HepG2 (cell line): ENCODE data around the gene ZCCHC8. TPM values are rescaled to one million over a fixed set of nuclear protein-coding genes. Genes with fewer than 3 reads are reported as not detected.

Experiments
- ATAC-seq: fragments of 200-7000 bp; cut with Tn5 transposase; 3 replicates; pipeline ENCODE4 v1.9.1; 2020; ENCODE audit warnings: mild to moderate bottlenecking, moderate library complexity
- BruUV-seq: library from RNA; stranded (reverse); fragments of 400-500 nt; replicated peaks from 2 replicates; lab custom pipeline; 2021; lab: Mats Ljungman, UMichigan
- CTCF ChIA-PET: fragments of 300-600 bp; formaldehyde crosslinking; extraction: SDS; loops from one replicate; lab custom pipeline; 2021; ENCODE audit warnings: low total read pairs, inconsistent platforms, low intra/inter-chr PET ratio; lab: Yijun Ruan, JAX
- POLR2A ChIA-PET: fragments of 350-600 bp; sonication (Branson Sonifier 250); formaldehyde crosslinking; loops from one replicate; lab custom pipeline; 2020; ENCODE audit warnings: antibody characterized with exemption, inconsistent platforms; lab: Yijun Ruan, JAX
- DNase-seq: peaks from one replicate; pipeline ENCODE4 v3.0.0-alpha.2; 2015; ENCODE audit warnings: low spot score
- FAIRE-seq: peaks from 3 replicates; lab custom pipeline; 2011; peaks lifted over from hg19 to GRCh38; lab: Jason Lieb, UNC
- H2AFZ ChIP-seq: one replicate; pipeline ENCODE4 v1.6.1; 2011; ENCODE audit warnings: low read length, inconsistent platforms
- H3K27ac ChIP-seq: fragments of 300-600 bp; 3 replicates; pipeline ENCODE4 v1.8.0; 2011; ENCODE audit warnings: mixed run types, mild to moderate bottlenecking, mixed read lengths, low read length, inconsistent platforms; ENCODE audit not compliant: insufficient read depth; ENCODE audit errors: extremely low read length
- H3K27me3 ChIP-seq, 2 experiments: fragments of 200-600 bp in 1 of 2; 2 replicates in 1 of 2; 3 replicates in 1 of 2; pipeline versions ENCODE4 v1.6.0 to v1.8.0; 2011; ENCODE audit warnings: low read length in 2 of 2, mild to moderate bottlenecking in 2 of 2, moderate library complexity in 2 of 2, inconsistent platforms in 1 of 2; ENCODE audit not compliant: insufficient read depth in 2 of 2, control insufficient read depth in 1 of 2
- H3K36me3 ChIP-seq, 2 experiments: fragments of 200-600 bp in 1 of 2; replicated peaks in 1 of 2; 2 replicates in 1 of 2; 3 replicates in 1 of 2; pipeline versions ENCODE4 v1.5.1 to v1.8.0; 2011; ENCODE audit warnings: low read length in 2 of 2, inconsistent platforms in 1 of 2; ENCODE audit not compliant: insufficient read depth in 2 of 2, control insufficient read depth in 1 of 2
- H3K4me1 ChIP-seq: 2 replicates; pipeline ENCODE4 v1.5.1; 2012; ENCODE audit warnings: low read length, inconsistent platforms; ENCODE audit not compliant: insufficient read depth
- H3K4me2 ChIP-seq: 2 replicates; pipeline ENCODE4 v1.6.0; 2011; ENCODE audit warnings: low read depth, low read length, inconsistent platforms
- H3K4me3 ChIP-seq, 3 experiments: fragments of 200-600 bp in 1 of 3; sonication (generic), shearing (Covaris generic) in 1 of 3; replicated peaks in 1 of 3; 2 replicates each; pipeline ENCODE4 v1.5.1; 2011 to 2016; ENCODE audit warnings: low read length in 3 of 3, inconsistent platforms in 2 of 3, low read depth in 2 of 3, mild to moderate bottlenecking in 2 of 3, control low read depth in 1 of 3, mixed read lengths in 1 of 3; ENCODE audit not compliant: insufficient read depth in 1 of 3
- H3K79me2 ChIP-seq: one replicate; pipeline ENCODE4 v1.6.1; 2011; ENCODE audit warnings: low read length, inconsistent platforms; ENCODE audit not compliant: insufficient read depth
- H3K9ac ChIP-seq: 2 replicates; pipeline ENCODE4 v1.6.0; 2011; ENCODE audit warnings: mild to moderate bottlenecking, low read depth, low read length, inconsistent platforms; ENCODE audit not compliant: insufficient read depth
- H3K9me3 ChIP-seq: 2 replicates; pipeline ENCODE4 v1.5.1; 2012; ENCODE audit warnings: mild to moderate bottlenecking, low read length
- H4K20me1 ChIP-seq: 2 replicates; pipeline ENCODE4 v1.6.0; 2011; ENCODE audit warnings: inconsistent platforms, mild to moderate bottlenecking, low read length, moderate library complexity; ENCODE audit not compliant: insufficient read depth
- DNMT3B ChIP-seq: conservative IDR thresholded peaks from 2 replicates; pipeline ENCODE4 v1.6.1; 2016; ENCODE audit warnings: missing biosample characterization, control low read depth
- EED ChIP-seq: sonication (generic); formaldehyde crosslinking; IDR thresholded peaks from 2 replicates; pipeline ENCODE4 v1.5.0; 2020; ENCODE audit warnings: mild to moderate bottlenecking, missing genetic modification reagents
- FOSL2 ChIP-seq: sonication (generic); formaldehyde crosslinking; IDR thresholded peaks from 2 replicates; pipeline ENCODE4 v1.4.0; 2020; ENCODE audit warnings: missing genetic modification reagents
- GABPB1 ChIP-seq: IDR thresholded peaks from 2 replicates; pipeline ENCODE4 v1.6.1; 2016; ENCODE audit warnings: mild to moderate bottlenecking, missing genetic modification reagents, moderate library complexity, missing compliant biosample characterization
- KMT2A ChIP-seq: sonication (generic); formaldehyde crosslinking; IDR thresholded peaks from 2 replicates; pipeline ENCODE4 v1.4.0; 2020; ENCODE audit warnings: missing genetic modification reagents
- LRRFIP1 ChIP-seq: sonication (generic); formaldehyde crosslinking; conservative IDR thresholded peaks from 2 replicates; pipeline ENCODE4 v1.4.0; 2020; ENCODE audit warnings: missing genetic modification reagents
- MXD1 ChIP-seq: sonication (generic); formaldehyde crosslinking; IDR thresholded peaks from 2 replicates; pipeline ENCODE4 v1.4.0; 2020; ENCODE audit warnings: mild to moderate bottlenecking, missing genetic modification reagents
- MXI1 ChIP-seq: IDR thresholded peaks from 3 replicates; pipeline ENCODE4 v1.6.1; 2012; ENCODE audit warnings: low read depth, low read length, inconsistent platforms, borderline replicate concordance
- PLSCR1 ChIP-seq: sonication (generic); formaldehyde crosslinking; IDR thresholded peaks from 2 replicates; pipeline ENCODE4 v1.5.0; 2020; ENCODE audit warnings: missing genetic modification reagents, mild to moderate bottlenecking, borderline replicate concordance
- SKI ChIP-seq: fragments of 450-650 bp; IDR thresholded peaks from one replicate; pipeline ENCODE4 v1.6.1; 2018; ENCODE audit warnings: mild to moderate bottlenecking; ENCODE audit not compliant: partially characterized antibody
- ZKSCAN1 ChIP-seq: fragments of 150-350 bp; IDR thresholded peaks from 2 replicates; pipeline ENCODE4 v1.6.1; 2014; ENCODE audit warnings: low read length
- ZNF234 ChIP-seq: sonication (generic); formaldehyde crosslinking; conservative IDR thresholded peaks from 2 replicates; pipeline ENCODE4 v1.5.1; 2020; ENCODE audit warnings: mild to moderate bottlenecking, missing genetic modification reagents
- ZNF451 ChIP-seq: sonication (generic); formaldehyde crosslinking; IDR thresholded peaks from 2 replicates; pipeline ENCODE4 v1.5.0; 2020; ENCODE audit warnings: mild to moderate bottlenecking, missing genetic modification reagents
- ZNF891 ChIP-seq: sonication (generic); formaldehyde crosslinking; IDR thresholded peaks from 2 replicates; pipeline ENCODE4 v1.5.0; 2020; ENCODE audit warnings: mild to moderate bottlenecking, missing genetic modification reagents
- WGBS: methylation state at CpG from one replicate; pipeline ENCODE4 v1.1.6; 2017; ENCODE audit warnings: low lambda C conversion rate; 5-methylcytosine and 5-hydroxymethylcytosine counted together
- in situ Hi-C: cut with HindIII; loops from 2 replicates; pipeline ENCODE4 v1.10.0; 2017; ENCODE audit warnings: low pct_unique_long_range_greater_than_20kb; ENCODE audit not compliant: extremely low pct_ligation_motif_present
- intact Hi-C: fragments of 100-400 bp; cut with micrococcal nuclease; formaldehyde crosslinking; loops from one replicate; pipeline ENCODE4 v1.10.0; 2022; ENCODE audit not compliant: unreplicated experiment
- polyA plus RNA-seq, 8 experiments: library from polyadenylated mRNA; depleted of rRNA in 3 of 8; stranded (reverse) in 7 of 8; unstranded in 1 of 8; fragments of >200 nt; fragmentation: Illumina TruSeq in 4 of 8; extraction: Trizol in 4 of 8; gene quantifications; 2 replicates each; pipeline versions ENCODE4 v1.2.1 to v1.2.3, GENCODE V29; 2011 to 2016; ENCODE audit warnings: low read depth in 4 of 8, missing spikeins in 1 of 8, mixed read lengths in 1 of 8; ENCODE audit not compliant: insufficient read depth in 1 of 8
- total RNA-seq, 5 experiments: library from RNA; depleted of rRNA; stranded (reverse); fragments of >200 nt; fragmentation: Illumina TruSeq; extraction: Trizol; gene quantifications; 2 replicates each; pipeline ENCODE4 v1.2.3, GENCODE V29; 2016; ENCODE audit warnings: low read depth in 1 of 5
- TF ChIP-seq, protein P1 (sequence below): sonication (generic); formaldehyde crosslinking; IDR thresholded peaks from 2 replicates; pipeline ENCODE4 v1.5.0; 2020; ENCODE audit warnings: missing genetic modification reagents

ZCCHC8 gene
- total and polyA plus RNA-seq, 2 of the 13 experiments (the other 11 are each of a cell fraction or from before 2014, with no cell fraction given) = 18.6 to 20.9 TPM

DNA sequence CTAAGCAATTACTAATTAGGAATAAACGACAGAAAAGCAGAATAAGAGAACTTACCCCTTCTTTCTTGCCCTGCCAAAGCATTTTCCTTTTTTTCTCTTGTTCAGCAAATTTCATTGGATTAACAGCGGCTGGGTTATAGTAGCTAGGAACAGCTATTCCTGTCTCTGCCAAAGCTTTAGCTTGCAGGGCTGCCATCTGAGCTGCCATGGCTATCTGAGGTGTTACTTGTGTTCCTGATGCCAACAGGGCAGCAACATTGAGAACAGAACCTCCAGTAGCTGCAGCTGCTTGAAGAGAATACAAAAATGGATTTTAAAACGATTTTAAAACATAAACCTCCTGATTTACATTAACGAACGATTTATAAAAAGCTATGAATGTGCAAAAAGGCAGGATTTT, 7.4 kb upstream of the ZCCHC8 start:
- Histone ChIP-seq H3K4me3 (no peak overlapping the region), H4K20me1 (peaks cover 17% of the 10 kb centered on the region; the same call in 1 of the 2 replicates), H3K9me3 (no peaks in the 10 kb centered on the region), H3K9ac (no peak overlapping the region), H3K36me3 (peaks cover 23 to 81% of the 10 kb centered on the region in 2 experiments), H3K4me2 (no peak overlapping the region), H3K4me1 (no peaks in the 10 kb centered on the region), H2AFZ (no peak overlapping the region), H3K27ac (no peak overlapping the region), H3K79me2 (peaks cover 6% of the 10 kb centered on the region), H3K27me3 (no peaks in the 10 kb centered on the region)
- ChIA-PET POLR2A (no interaction called here), CTCF (no interaction called here)
- ATAC-seq (no peak), FAIRE-seq (no peak), DNase-seq (no peak)
- in situ Hi-C loops = no loop called here
- no peak for TF ChIP-seq ZNF234 (CRISPR knock-in tag)
- TF ChIP-seq FOSL2 (CRISPR knock-in tag) = no peak
- no peak for TF ChIP-seq MXD1 (CRISPR knock-in tag)
- no peak for TF ChIP-seq KMT2A (CRISPR knock-in tag)
- no peak for TF ChIP-seq ZNF891 (CRISPR knock-in tag)
- TF ChIP-seq LRRFIP1 (CRISPR knock-in tag) = no peak
- TF ChIP-seq ZNF451 (CRISPR knock-in tag) = no peak
- TF ChIP-seq ZKSCAN1 = no peak
- no peak for TF ChIP-seq SKI
- no peak for TF ChIP-seq EED
- TF ChIP-seq GABPB1 (CRISPR knock-in tag) = no peak
- TF ChIP-seq DNMT3B = no peak
- TF ChIP-seq PLSCR1 (CRISPR knock-in tag) = no peak
- TF ChIP-seq MXI1 = no peak
- TF ChIP-seq, protein P1, sequence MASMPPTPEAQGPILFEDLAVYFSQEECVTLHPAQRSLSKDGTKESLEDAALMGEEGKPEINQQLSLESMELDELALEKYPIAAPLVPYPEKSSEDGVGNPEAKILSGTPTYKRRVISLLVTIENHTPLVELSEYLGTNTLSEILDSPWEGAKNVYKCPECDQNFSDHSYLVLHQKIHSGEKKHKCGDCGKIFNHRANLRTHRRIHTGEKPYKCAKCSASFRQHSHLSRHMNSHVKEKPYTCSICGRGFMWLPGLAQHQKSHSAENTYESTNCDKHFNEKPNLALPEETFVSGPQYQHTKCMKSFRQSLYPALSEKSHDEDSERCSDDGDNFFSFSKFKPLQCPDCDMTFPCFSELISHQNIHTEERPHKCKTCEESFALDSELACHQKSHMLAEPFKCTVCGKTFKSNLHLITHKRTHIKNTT = no peak
- BruUV-seq = no TSS peak
- WGBS = 90% methylated on average over 5 of the region's 5 CpGs
- intact Hi-C loops = no loop called here
